ENCODE data around the gene PTCD3.

PTCD3 gene

GRCh38 chr2:86123328-86123925 lies 17.4 kb downstream of the PTCD3 start:
- ATAC-seq (no peak), DNase-seq (no peak)
- Mint-ChIP-seq H3K27me3 (no peaks in the 10 kb centered on the region), H3K27ac (no peak overlapping the region), H3K9me3 (no peaks in the 10 kb centered on the region), H3K4me1 (no peaks in the 10 kb centered on the region), H3K4me3 (no peak overlapping the region)

GRCh38 chr2:86124683-86125082 lies 18.6 kb downstream of the PTCD3 start:
- Mint-ChIP-seq H3K9me3 (no peaks in the 10 kb centered on the region), H3K27me3 (no peaks in the 10 kb centered on the region), H3K27ac (peak overlapping the region in 1 of 2 donors; percentile 31), H3K4me1 (no peaks in the 10 kb centered on the region), H3K4me3 (no peak overlapping the region)
- ATAC-seq, result no peak
- DNase-seq, result no peak

- H3K27me3 Mint-ChIP-seq, result no peaks in the 10 kb centered on the region
- H3K4me1 Mint-ChIP-seq, result peaks cover 8% of the 10 kb centered on the region
- H3K27ac Mint-ChIP-seq, result no peak overlapping the region
- no peaks in the 10 kb centered on the region for H3K9me3 Mint-ChIP-seq
- DNase-seq (no peak), ATAC-seq (no peak)
- no peak overlapping the region for H3K4me3 Mint-ChIP-seq
Measured at GRCh38 chr2:86134709-86135108, 28.7 kb downstream of the PTCD3 start.

GRCh38 chr2:86135653-86136052 lies 29.6 kb downstream of the PTCD3 start:
- H3K27me3 Mint-ChIP-seq, result no peaks in the 10 kb centered on the region
- no peaks in the 10 kb centered on the region for H3K9me3 Mint-ChIP-seq
- H3K27ac Mint-ChIP-seq, result peak overlapping the region; percentile 35 to 72
- H3K4me3 Mint-ChIP-seq, result no peak overlapping the region
- DNase-seq, result no peak
- peaks cover 8% of the 10 kb centered on the region for H3K4me1 Mint-ChIP-seq
- ATAC-seq, result no peak

- Mint-ChIP-seq H3K27me3 (no peaks in the 10 kb centered on the region), H3K4me1 (peaks cover 8% of the 10 kb centered on the region), H3K27ac (peak overlapping the region in 1 of 2 donors; percentile 35), H3K4me3 (no peak overlapping the region), H3K9me3 (no peaks in the 10 kb centered on the region)
- ATAC-seq, result no peak
- no peak for DNase-seq
Measured at GRCh38 chr2:86136141-86136540, 30.1 kb downstream of the PTCD3 start.

- ATAC-seq, result peak; percentile 33
- H3K27me3 Mint-ChIP-seq, result no peaks in the 10 kb centered on the region
- DNase-seq, result no peak
- peaks cover 8% of the 10 kb centered on the region for H3K4me1 Mint-ChIP-seq
- H3K9me3 Mint-ChIP-seq, result no peaks in the 10 kb centered on the region
- no peak overlapping the region for H3K27ac Mint-ChIP-seq
- H3K4me3 Mint-ChIP-seq, result no peak overlapping the region
Measured at GRCh38 chr2:86138736-86139625, 32.9 kb downstream of the PTCD3 start.

GRCh38 chr2:86139981-86140380 lies 33.9 kb downstream of the PTCD3 start:
- Mint-ChIP-seq H3K4me3 (no peak overlapping the region), H3K9me3 (no peaks in the 10 kb centered on the region), H3K4me1 (peaks cover 8% of the 10 kb centered on the region), H3K27me3 (no peaks in the 10 kb centered on the region), H3K27ac (no peak overlapping the region)
- DNase-seq (no peak), ATAC-seq (no peak)

- ATAC-seq, result no peak
- Mint-ChIP-seq H3K9me3 (no peaks in the 10 kb centered on the region), H3K4me3 (no peak overlapping the region), H3K4me1 (peaks cover 8% of the 10 kb centered on the region), H3K27me3 (no peaks in the 10 kb centered on the region), H3K27ac (peak overlapping the region in 1 of 2 donors; percentile 6)
- DNase-seq, result no peak
Measured at GRCh38 chr2:86140969-86141392, 34.9 kb downstream of the PTCD3 start.

GRCh38 chr2:86142436-86143257 lies 36.6 kb downstream of the PTCD3 start:
- Mint-ChIP-seq H3K4me1 (peaks cover 9% of the 10 kb centered on the region), H3K27me3 (no peaks in the 10 kb centered on the region), H3K4me3 (no peak overlapping the region), H3K9me3 (no peaks in the 10 kb centered on the region), H3K27ac (peak overlapping the region in 1 of 2 donors; percentile 54)
- DNase-seq (no peak), ATAC-seq (no peak)

GRCh38 chr2:86143307-86143706 lies 37.3 kb downstream of the PTCD3 start:
- H3K4me1 Mint-ChIP-seq, result peaks cover 15% of the 10 kb centered on the region
- H3K9me3 Mint-ChIP-seq, result no peaks in the 10 kb centered on the region
- no peak for DNase-seq
- H3K27ac Mint-ChIP-seq, result no peak overlapping the region
- no peak for ATAC-seq
- no peaks in the 10 kb centered on the region for H3K27me3 Mint-ChIP-seq
- no peak overlapping the region for H3K4me3 Mint-ChIP-seq

- H3K27me3 Mint-ChIP-seq, result no peaks in the 10 kb centered on the region
- H3K27ac Mint-ChIP-seq, result peak overlapping the region in 1 of 2 donors; percentile 83
- H3K4me3 Mint-ChIP-seq, result no peak overlapping the region
- H3K4me1 Mint-ChIP-seq, result peaks cover 12% of the 10 kb centered on the region
- no peak for DNase-seq
- no peaks in the 10 kb centered on the region for H3K9me3 Mint-ChIP-seq
- ATAC-seq, result no peak
Measured at GRCh38 chr2:86143926-86144685, 38.1 kb downstream of the PTCD3 start.

GRCh38 chr2:86147793-86148192 lies 41.8 kb downstream of the PTCD3 start:
- Mint-ChIP-seq H3K9me3 (no peaks in the 10 kb centered on the region), H3K27ac (peak overlapping the region; percentile 27), H3K4me3 (no peak overlapping the region), H3K27me3 (no peaks in the 10 kb centered on the region), H3K4me1 (peaks cover 7% of the 10 kb centered on the region)
- ATAC-seq (no peak), DNase-seq (no peak)

GRCh38 chr2:86150502-86150901 lies 44.5 kb downstream of the PTCD3 start:
- no peak for ATAC-seq
- peaks cover 7% of the 10 kb centered on the region for H3K4me1 Mint-ChIP-seq
- no peaks in the 10 kb centered on the region for H3K9me3 Mint-ChIP-seq
- H3K27me3 Mint-ChIP-seq, result no peaks in the 10 kb centered on the region
- DNase-seq, result no peak
- H3K27ac Mint-ChIP-seq, result no peak overlapping the region
- no peak overlapping the region for H3K4me3 Mint-ChIP-seq

- H3K9me3 Mint-ChIP-seq, result no peaks in the 10 kb centered on the region
- ATAC-seq (no peak), DNase-seq (no peak)
- H3K27me3 Mint-ChIP-seq, result no peaks in the 10 kb centered on the region
- no peak overlapping the region for H3K4me3 Mint-ChIP-seq
- H3K27ac Mint-ChIP-seq, result no peak overlapping the region
- H3K4me1 Mint-ChIP-seq, result no peaks in the 10 kb centered on the region
Measured at GRCh38 chr2:86157009-86157556, 51.0 kb downstream of the PTCD3 start.

- no peaks in the 10 kb centered on the region for H3K4me1 Mint-ChIP-seq
- DNase-seq (no peak), ATAC-seq (no peak)
- H3K27ac Mint-ChIP-seq, result no peak overlapping the region
- H3K9me3 Mint-ChIP-seq, result no peaks in the 10 kb centered on the region
- no peaks in the 10 kb centered on the region for H3K27me3 Mint-ChIP-seq
- no peak overlapping the region for H3K4me3 Mint-ChIP-seq
Measured at GRCh38 chr2:86158286-86158685, 52.3 kb downstream of the PTCD3 start.
